OCI-LY3 (cell line): Measurements from ENCODE around the gene CD247.
"Not testable (repeated sequence)": the region's sequence is repeated elsewhere in the genome, so short reads cannot be mapped to it uniquely, and the experiment has no call there.

Experiments used
- EZH2phosphoT487 ChIP-seq: fragments of 200-600 bp; shearing (Covaris generic); IDR thresholded peaks from 2 replicates; pipeline ENCODE4 v1.6.1; 2018; ENCODE audit warnings: antibody characterized with exemption, mixed run types, low read depth
- TF ChIP-seq, protein P1 (sequence below): fragments of 200-600, 300-600 bp; sonication (generic); IDR thresholded peaks from 2 replicates; pipeline ENCODE4 v1.5.1; 2014; ENCODE audit warnings: antibody characterized with exemption, low read length, low read depth

DNA sequence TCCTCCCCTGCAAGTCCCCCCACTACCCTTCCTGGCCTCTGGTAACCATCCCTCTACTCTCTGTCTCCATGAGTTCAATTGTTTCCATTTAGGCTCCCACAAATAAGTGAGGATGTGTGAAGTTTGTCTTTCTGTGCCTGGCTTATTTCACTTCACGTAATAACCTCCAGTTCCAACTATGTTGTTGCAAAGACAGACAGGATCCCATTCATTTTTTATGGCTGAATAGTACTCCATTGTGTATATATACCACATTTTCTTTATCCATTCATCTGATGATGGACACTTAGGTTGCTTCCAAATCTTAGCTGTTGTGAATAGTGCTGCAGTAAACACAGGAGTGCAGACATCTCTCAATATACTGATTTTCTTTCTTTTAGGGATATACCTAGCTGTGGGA, 36.7 kb upstream of the CD247 start:
- TF ChIP-seq, protein P1, sequence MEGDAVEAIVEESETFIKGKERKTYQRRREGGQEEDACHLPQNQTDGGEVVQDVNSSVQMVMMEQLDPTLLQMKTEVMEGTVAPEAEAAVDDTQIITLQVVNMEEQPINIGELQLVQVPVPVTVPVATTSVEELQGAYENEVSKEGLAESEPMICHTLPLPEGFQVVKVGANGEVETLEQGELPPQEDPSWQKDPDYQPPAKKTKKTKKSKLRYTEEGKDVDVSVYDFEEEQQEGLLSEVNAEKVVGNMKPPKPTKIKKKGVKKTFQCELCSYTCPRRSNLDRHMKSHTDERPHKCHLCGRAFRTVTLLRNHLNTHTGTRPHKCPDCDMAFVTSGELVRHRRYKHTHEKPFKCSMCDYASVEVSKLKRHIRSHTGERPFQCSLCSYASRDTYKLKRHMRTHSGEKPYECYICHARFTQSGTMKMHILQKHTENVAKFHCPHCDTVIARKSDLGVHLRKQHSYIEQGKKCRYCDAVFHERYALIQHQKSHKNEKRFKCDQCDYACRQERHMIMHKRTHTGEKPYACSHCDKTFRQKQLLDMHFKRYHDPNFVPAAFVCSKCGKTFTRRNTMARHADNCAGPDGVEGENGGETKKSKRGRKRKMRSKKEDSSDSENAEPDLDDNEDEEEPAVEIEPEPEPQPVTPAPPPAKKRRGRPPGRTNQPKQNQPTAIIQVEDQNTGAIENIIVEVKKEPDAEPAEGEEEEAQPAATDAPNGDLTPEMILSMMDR = not testable (repeated sequence)
- not testable (repeated sequence) for TF ChIP-seq EZH2phosphoT487
